Measurements from ENCODE around the gene FKBP1B. TPM values are rescaled to one million over a fixed set of nuclear protein-coding genes. Genes with fewer than 3 reads are reported as not detected.
A peak's percentile ranks its signal among the peaks of the same experiment; 100 is the strongest.

Gene FKBP1B
- total RNA-seq, 1 experiment from 2014 or later, result 11.8 TPM

- H2AFZ ChIP-seq (ENCODE audit: low read depth, low read length, poor library complexity, severe bottlenecking), result no peak overlapping the region
- POLR2A ChIA-PET, result interaction anchor here (0.7 to 2.9 kb wide), 11 partner anchors 7 to 150 kb away, joined by 3 to 32 read pairs (median 4); partner anchors contain the start of genes ATAD2B, FKBP1B, TP53I3 and WDCP
Observed at GRCh38 chr2:24076849-24077534, 27.5 kb downstream of the FKBP1B start.

More at GRCh38 chr2:24076849-24077534, 27.5 kb downstream of the FKBP1B start:
- peaks cover 41% of the 10 kb centered on the region for H3K79me2 ChIP-seq (ENCODE audit: insufficient read depth, low read length)
- no peaks in the 10 kb centered on the region for H3K9me3 ChIP-seq (ENCODE audit: control insufficient read depth in 1 of 2, insufficient read depth in 1 of 2, low read depth in 1 of 2, low read length in 2 of 2)
- H3K9ac ChIP-seq (ENCODE audit: low read length), result peak overlapping the region; percentile 74
- peak; percentile 2 for ATAC-seq
- peak overlapping the region; percentile 64 to 77 for H3K4me3 ChIP-seq (replicated peaks in 1 of 2; ENCODE audit: low read depth in 1 of 2, low read length in 2 of 2)
- peaks cover 4 to 15% of the 10 kb centered on the region in 2 experiments; a peak in 3 of 4 replicates for H3K4me1 ChIP-seq (ENCODE audit: control insufficient read depth in 1 of 2, insufficient read depth in 2 of 2, low read length in 2 of 2)
- no peaks in the 10 kb centered on the region for H3K9me2 ChIP-seq (ENCODE audit: insufficient read depth)
- H3K36me3 ChIP-seq (ENCODE audit: control insufficient read depth in 1 of 2, insufficient read depth in 2 of 2, low read length in 2 of 2), result peaks cover 18 to 20% of the 10 kb centered on the region in 2 experiments; a peak in 3 of 4 replicates
- intact Hi-C loops (cut with micrococcal nuclease), result loop anchor here (1.0 to 5.0 kb wide), 3 partner anchors 7 to 135 kb away; partner anchors contain the start of genes TP53I3 and UBXN2A
- ChIA-PET CTCF (interaction anchor here (1.0 to 1.7 kb wide), 4 partner anchors 8 to 252 kb away, joined by 3 to 10 read pairs (median 8); partner anchors contain the start of genes ATAD2B and TP53I3), RAD21 (ENCODE audit: low non-redundant PET in 1 of 2, low total read pairs in 2 of 2, uncharacterized antibody in 2 of 2, unreplicated experiment in 2 of 2) (interaction anchor here (0.6 to 1.6 kb wide), 4 partner anchors 30 to 253 kb away, joined by 3 to 6 read pairs (median 4); partner anchors contain the start of genes ATAD2B (in 1 of the 2) and WDCP (in 1 of the 2))
- BruUV-seq (replicated peaks), result TSS peak; percentile 63
- TF ChIP-seq EZH2phosphoT487 (IDR thresholded peaks at IDR 0.05; ENCODE audit: borderline replicate concordance), result no peak
- no peak for TF ChIP-seq RAD21 (IDR thresholded peaks at IDR 0.05; ENCODE audit: low read depth)
- TF ChIP-seq ZFX (IDR thresholded peaks at IDR 0.05), result peak; percentile 75
- TF ChIP-seq, protein P1, sequence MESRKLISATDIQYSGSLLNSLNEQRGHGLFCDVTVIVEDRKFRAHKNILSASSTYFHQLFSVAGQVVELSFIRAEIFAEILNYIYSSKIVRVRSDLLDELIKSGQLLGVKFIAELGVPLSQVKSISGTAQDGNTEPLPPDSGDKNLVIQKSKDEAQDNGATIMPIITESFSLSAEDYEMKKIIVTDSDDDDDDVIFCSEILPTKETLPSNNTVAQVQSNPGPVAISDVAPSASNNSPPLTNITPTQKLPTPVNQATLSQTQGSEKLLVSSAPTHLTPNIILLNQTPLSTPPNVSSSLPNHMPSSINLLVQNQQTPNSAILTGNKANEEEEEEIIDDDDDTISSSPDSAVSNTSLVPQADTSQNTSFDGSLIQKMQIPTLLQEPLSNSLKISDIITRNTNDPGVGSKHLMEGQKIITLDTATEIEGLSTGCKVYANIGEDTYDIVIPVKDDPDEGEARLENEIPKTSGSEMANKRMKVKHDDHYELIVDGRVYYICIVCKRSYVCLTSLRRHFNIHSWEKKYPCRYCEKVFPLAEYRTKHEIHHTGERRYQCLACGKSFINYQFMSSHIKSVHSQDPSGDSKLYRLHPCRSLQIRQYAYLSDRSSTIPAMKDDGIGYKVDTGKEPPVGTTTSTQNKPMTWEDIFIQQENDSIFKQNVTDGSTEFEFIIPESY (IDR thresholded peaks at IDR 0.05; ENCODE audit: extremely low read depth, insufficient replicate concordance, low read length), result peak; percentile 57
- TF ChIP-seq CTCF (IDR thresholded peaks at IDR 0.05 in 2 of 3, conservative IDR thresholded peaks at IDR 0.05 in 1 of 3; ENCODE audit: borderline replicate concordance in 1 of 3, insufficient read depth in 1 of 3, low read depth in 2 of 3, low read length in 2 of 3), result no peak
- TF ChIP-seq MAX (IDR thresholded peaks at IDR 0.05), result no peak
- no peak for TF ChIP-seq CEBPB (IDR thresholded peaks at IDR 0.05; ENCODE audit: low read depth)
- peak; percentile 19 for TF ChIP-seq YY1 (IDR thresholded peaks at IDR 0.05; ENCODE audit: extremely low read depth, insufficient replicate concordance, low read depth, low read length)
- TF ChIP-seq SIN3A (IDR thresholded peaks at IDR 0.05; ENCODE audit: low read depth), result no peak
- TF ChIP-seq POLR2AphosphoS5 (IDR thresholded peaks at IDR 0.05; ENCODE audit: low read depth, low read length), result peak; percentile 89
- no peak for TF ChIP-seq REST (IDR thresholded peaks at IDR 0.05; ENCODE audit: low read depth)
- TF ChIP-seq EZH2 (IDR thresholded peaks at IDR 0.05), result no peak
- TF ChIP-seq TCF7L2 (IDR thresholded peaks at IDR 0.05; ENCODE audit: borderline replicate concordance, extremely low read depth, insufficient read depth, insufficient read length), result no peak
- no peak for TF ChIP-seq ELF1 (IDR thresholded peaks at IDR 0.05; ENCODE audit: borderline replicate concordance, low read depth)
- no peak for TF ChIP-seq SP1 (IDR thresholded peaks at IDR 0.05; ENCODE audit: low read depth)
- TF ChIP-seq EGR1 (IDR thresholded peaks at IDR 0.05; ENCODE audit: low read depth), result no peak
- TF ChIP-seq POLR2A (IDR thresholded peaks at IDR 0.05; ENCODE audit: borderline replicate concordance, extremely low read depth, insufficient read depth, insufficient read length), result peak; percentile 36
- TF ChIP-seq ZNF274 (IDR thresholded peaks at IDR 0.05; ENCODE audit: low read depth, low read length), result no peak
- TF ChIP-seq JUND (IDR thresholded peaks at IDR 0.05), result no peak
- H3K27me3 ChIP-seq (ENCODE audit: insufficient read depth, low read length), result no peaks in the 10 kb centered on the region
- DNase-seq (ENCODE audit: low read depth, low spot score), result no peak
- peak overlapping the region; percentile 83 for H3K4me2 ChIP-seq (ENCODE audit: low read length)
- H4K20me1 ChIP-seq (ENCODE audit: insufficient read depth), result no peaks in the 10 kb centered on the region
- H3K27ac ChIP-seq (ENCODE audit: low read depth, low read length), result peak overlapping the region; percentile 81
